DMS153 (cell line): Measurements from ENCODE around the gene PLA2G4D.

Source experiments
- DNase-seq: peaks from one replicate; lab custom pipeline; 2025; lab: John Stamatoyannopoulos, UW

PLA2G4D gene

GRCh38 chr15:42090370-42090769 lies 4.0 kb downstream of the PLA2G4D start:
- no peak for DNase-seq

GRCh38 chr15:42089942-42090341 lies 4.4 kb downstream of the PLA2G4D start:
- no peak for DNase-seq

GRCh38 chr15:42088801-42089640 lies 5.3 kb downstream of the PLA2G4D start:
- no peak for DNase-seq

- no peak for DNase-seq
These were observed 6.2 kb downstream of the PLA2G4D start for GRCh38 chr15:42087926-42088800.

- DNase-seq, result no peak
These were observed 6.9 kb downstream of the PLA2G4D start for GRCh38 chr15:42087460-42087859.

- DNase-seq, result no peak
These were observed 8.6 kb downstream of the PLA2G4D start for GRCh38 chr15:42085721-42086120.

GRCh38 chr15:42085236-42085605 lies 9.1 kb downstream of the PLA2G4D start:
- no peak for DNase-seq

- no peak for DNase-seq
These were observed 9.7 kb downstream of the PLA2G4D start for GRCh38 chr15:42084465-42085235.

- DNase-seq, result no peak
These were observed 10.4 kb downstream of the PLA2G4D start for GRCh38 chr15:42083916-42084315.

GRCh38 chr15:42083605-42083908 lies 10.8 kb downstream of the PLA2G4D start:
- DNase-seq, result no peak

- DNase-seq, result no peak
These were observed 11.3 kb downstream of the PLA2G4D start for GRCh38 chr15:42082823-42083604.

- no peak for DNase-seq
These were observed 12.2 kb downstream of the PLA2G4D start for GRCh38 chr15:42082141-42082540.

- no peak for DNase-seq
These were observed 13.2 kb downstream of the PLA2G4D start for GRCh38 chr15:42080919-42081830.

- DNase-seq, result no peak
These were observed 14.0 kb downstream of the PLA2G4D start for GRCh38 chr15:42080186-42080918.

- DNase-seq, result no peak
These were observed 14.9 kb downstream of the PLA2G4D start for GRCh38 chr15:42079401-42079908.

- no peak for DNase-seq
These were observed 15.5 kb downstream of the PLA2G4D start for GRCh38 chr15:42078903-42079302.

- DNase-seq, result no peak
These were observed 16.7 kb downstream of the PLA2G4D start for GRCh38 chr15:42077689-42078088.

- DNase-seq, result no peak
These were observed 20.9 kb downstream of the PLA2G4D start for GRCh38 chr15:42073418-42073817.

GRCh38 chr15:42072141-42072685 lies 22.1 kb downstream of the PLA2G4D start:
- no peak for DNase-seq
